ENCODE data around the gene TACC3. TPM values are rescaled to one million over a fixed set of nuclear protein-coding genes. Genes with fewer than 3 reads are reported as not detected.

The TACC3 gene
- total RNA-seq = 134 and 142 TPM in 2 replicates

DNA sequence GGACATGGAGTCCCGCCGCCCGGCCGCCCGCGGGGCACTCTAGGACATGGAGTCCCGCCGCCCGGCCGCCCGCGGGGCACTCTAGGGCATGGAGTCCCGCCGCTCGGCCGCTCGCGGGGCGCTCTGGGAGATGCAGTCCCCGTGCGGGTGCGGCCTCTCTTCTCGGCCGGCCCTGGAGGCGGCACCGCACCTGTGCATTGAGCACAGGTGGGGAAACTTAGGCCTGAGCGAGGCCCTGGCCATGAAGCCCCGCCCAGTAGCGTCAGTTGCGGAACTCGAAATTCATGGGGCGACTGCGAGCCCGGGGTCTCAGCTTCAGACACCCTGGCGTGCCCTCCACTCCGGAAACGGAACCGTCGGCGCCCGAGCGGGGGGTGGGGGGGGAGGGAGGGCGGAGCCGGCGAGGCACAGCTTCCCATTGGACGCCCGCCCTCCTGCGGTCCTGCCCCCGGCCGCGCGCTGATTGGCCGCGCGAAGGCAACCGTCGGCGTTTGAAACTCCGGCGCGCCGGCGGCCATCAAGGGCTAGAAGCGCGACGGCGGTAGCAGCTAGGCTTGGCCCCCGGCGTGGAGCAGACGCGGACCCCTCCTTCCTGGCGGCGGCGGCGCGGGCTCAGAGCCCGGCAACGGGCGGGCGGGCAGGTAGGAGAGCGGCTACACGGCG is at the start of gene TACC3, which contains the start of gene TMEM129:
Gene TACC3, plus strand, starts transcription at position 519 of the 663 bp plus-strand sequence. CDS start 1,901 bp downstream, outside the sequence.
Gene TMEM129, minus strand, starts transcription at position 321 of the 663 bp plus-strand sequence. CDS start 486 bp downstream, outside the sequence.
- peak; percentile 98 for DNase-seq
- H3K9me3 Mint-ChIP-seq = no peaks in the 10 kb centered on the region
- peak within 1 kb of the TSS; percentile 99 for H3K27ac Mint-ChIP-seq
- intact Hi-C loops (cut with micrococcal nuclease) = loop anchor here (1.0 to 5.0 kb wide), 4 partner anchors 9 to 746 kb away; partner anchors contain the start of genes LETM1, RNF4, SLBP and UVSSA
- peaks cover 45% of the 10 kb centered on the region for H3K36me3 Mint-ChIP-seq (ENCODE audit: low read depth)
- H3K4me1 Mint-ChIP-seq = peaks cover 40% of the 10 kb centered on the region
- peak within 1 kb of the TSS; percentile 98 for H3K4me3 Mint-ChIP-seq
- no peaks in the 10 kb centered on the region for H3K27me3 Mint-ChIP-seq

GRCh38 chr4:1673671-1674070 is 47.6 kb upstream of the TACC3 start:
- Mint-ChIP-seq H3K27ac (no peak overlapping the region), H3K9me3 (no peaks in the 10 kb centered on the region), H3K4me1 (no peaks in the 10 kb centered on the region), H3K36me3 (ENCODE audit: low read depth) (no peaks in the 10 kb centered on the region), H3K4me3 (no peak overlapping the region), H3K27me3 (no peaks in the 10 kb centered on the region)
- intact Hi-C loops (cut with micrococcal nuclease) = no loop called here
- no peak for DNase-seq

- H3K27ac Mint-ChIP-seq = no peak overlapping the region
- H3K4me1 Mint-ChIP-seq = no peaks in the 10 kb centered on the region
- H3K4me3 Mint-ChIP-seq = no peak overlapping the region
- no peak for DNase-seq
- intact Hi-C loops (cut with micrococcal nuclease) = no loop called here
- no peaks in the 10 kb centered on the region for H3K36me3 Mint-ChIP-seq (ENCODE audit: low read depth)
- no peaks in the 10 kb centered on the region for H3K9me3 Mint-ChIP-seq
- H3K27me3 Mint-ChIP-seq = no peaks in the 10 kb centered on the region
These were observed 46.6 kb upstream of the TACC3 start for GRCh38 chr4:1674682-1675081.

GRCh38 chr4:1675136-1675801 is 46.1 kb upstream of the TACC3 start:
- no peak overlapping the region for H3K4me3 Mint-ChIP-seq
- no peaks in the 10 kb centered on the region for H3K9me3 Mint-ChIP-seq

DNA sequence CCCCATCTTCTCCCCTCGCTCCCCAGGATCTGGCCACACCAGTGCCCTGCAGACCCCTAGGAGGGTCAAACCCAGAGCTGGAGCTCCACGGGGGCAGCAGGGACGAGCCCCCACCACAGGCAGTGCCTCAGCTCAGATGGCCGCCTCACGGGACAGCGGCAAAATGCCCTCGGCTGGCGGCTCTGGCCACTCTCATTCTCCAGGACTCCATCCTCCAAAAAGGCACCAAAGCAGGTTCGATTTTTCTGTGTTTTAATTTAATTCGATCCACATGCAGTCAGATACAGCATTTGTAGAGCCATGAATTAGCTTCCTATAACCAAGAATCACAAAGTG is 45.6 kb upstream of the TACC3 start:
- H3K9me3 Mint-ChIP-seq = no peaks in the 10 kb centered on the region
- H3K4me3 Mint-ChIP-seq = no peak overlapping the region
- intact Hi-C loops (cut with micrococcal nuclease) = no loop called here

More at GRCh38 chr4:1675136-1675801, 46.1 kb upstream of the TACC3 start:
- intact Hi-C loops (cut with micrococcal nuclease) = no loop called here
- no peaks in the 10 kb centered on the region for H3K36me3 Mint-ChIP-seq (ENCODE audit: low read depth)
- no peaks in the 10 kb centered on the region for H3K27me3 Mint-ChIP-seq
- no peak for DNase-seq
- H3K4me1 Mint-ChIP-seq = no peaks in the 10 kb centered on the region
- no peak overlapping the region for H3K27ac Mint-ChIP-seq

GRCh38 chr4:1676605-1677525 is 44.5 kb upstream of the TACC3 start:
- Mint-ChIP-seq H3K4me1 (no peaks in the 10 kb centered on the region), H3K4me3 (no peak overlapping the region), H3K27ac (no peak overlapping the region), H3K9me3 (no peaks in the 10 kb centered on the region), H3K27me3 (peaks cover 2% of the 10 kb centered on the region), H3K36me3 (ENCODE audit: low read depth) (no peaks in the 10 kb centered on the region)
- DNase-seq = no peak
- intact Hi-C loops (cut with micrococcal nuclease) = no loop called here

More for the DNA sequence above, 45.6 kb upstream of the TACC3 start:
- Mint-ChIP-seq H3K27me3 (peaks cover 2% of the 10 kb centered on the region), H3K36me3 (ENCODE audit: low read depth) (no peaks in the 10 kb centered on the region), H3K4me1 (no peaks in the 10 kb centered on the region), H3K27ac (no peak overlapping the region)
- DNase-seq = no peak

- intact Hi-C loops (cut with micrococcal nuclease) = no loop called here
- Mint-ChIP-seq H3K4me1 (peaks cover 9% of the 10 kb centered on the region), H3K27me3 (peaks cover 2% of the 10 kb centered on the region), H3K9me3 (no peaks in the 10 kb centered on the region), H3K4me3 (no peak overlapping the region), H3K27ac (no peak overlapping the region), H3K36me3 (ENCODE audit: low read depth) (no peaks in the 10 kb centered on the region)
- DNase-seq = no peak
These were observed 43.1 kb upstream of the TACC3 start for GRCh38 chr4:1678244-1678643.

GRCh38 chr4:1682860-1683259 is 38.5 kb upstream of the TACC3 start:
- intact Hi-C loops (cut with micrococcal nuclease) = loop anchor here (5.0 kb wide), 1 partner anchor 436 kb away; the partner anchor contains the start of gene CTBP1

GRCh38 chr4:1683261-1683735 is 38.0 kb upstream of the TACC3 start:
- peak overlapping the region; percentile 83 for H3K4me3 Mint-ChIP-seq
- H3K27me3 Mint-ChIP-seq = peaks cover 2% of the 10 kb centered on the region
- DNase-seq = no peak
- no peaks in the 10 kb centered on the region for H3K9me3 Mint-ChIP-seq
- H3K36me3 Mint-ChIP-seq (ENCODE audit: low read depth) = peaks cover 3% of the 10 kb centered on the region
- intact Hi-C loops (cut with micrococcal nuclease) = loop anchor here (5.0 kb wide), 1 partner anchor 436 kb away; the partner anchor contains the start of gene CTBP1
- peak overlapping the region; percentile 88 for H3K27ac Mint-ChIP-seq
- peaks cover 12% of the 10 kb centered on the region for H3K4me1 Mint-ChIP-seq

More at GRCh38 chr4:1682860-1683259, 38.5 kb upstream of the TACC3 start:
- DNase-seq = no peak
- H3K4me1 Mint-ChIP-seq = peaks cover 12% of the 10 kb centered on the region
- peaks cover 3% of the 10 kb centered on the region for H3K36me3 Mint-ChIP-seq (ENCODE audit: low read depth)
- H3K27ac Mint-ChIP-seq = peak overlapping the region; percentile 88
- H3K9me3 Mint-ChIP-seq = no peaks in the 10 kb centered on the region
- H3K27me3 Mint-ChIP-seq = peaks cover 2% of the 10 kb centered on the region
- H3K4me3 Mint-ChIP-seq = peak overlapping the region; percentile 83

DNA sequence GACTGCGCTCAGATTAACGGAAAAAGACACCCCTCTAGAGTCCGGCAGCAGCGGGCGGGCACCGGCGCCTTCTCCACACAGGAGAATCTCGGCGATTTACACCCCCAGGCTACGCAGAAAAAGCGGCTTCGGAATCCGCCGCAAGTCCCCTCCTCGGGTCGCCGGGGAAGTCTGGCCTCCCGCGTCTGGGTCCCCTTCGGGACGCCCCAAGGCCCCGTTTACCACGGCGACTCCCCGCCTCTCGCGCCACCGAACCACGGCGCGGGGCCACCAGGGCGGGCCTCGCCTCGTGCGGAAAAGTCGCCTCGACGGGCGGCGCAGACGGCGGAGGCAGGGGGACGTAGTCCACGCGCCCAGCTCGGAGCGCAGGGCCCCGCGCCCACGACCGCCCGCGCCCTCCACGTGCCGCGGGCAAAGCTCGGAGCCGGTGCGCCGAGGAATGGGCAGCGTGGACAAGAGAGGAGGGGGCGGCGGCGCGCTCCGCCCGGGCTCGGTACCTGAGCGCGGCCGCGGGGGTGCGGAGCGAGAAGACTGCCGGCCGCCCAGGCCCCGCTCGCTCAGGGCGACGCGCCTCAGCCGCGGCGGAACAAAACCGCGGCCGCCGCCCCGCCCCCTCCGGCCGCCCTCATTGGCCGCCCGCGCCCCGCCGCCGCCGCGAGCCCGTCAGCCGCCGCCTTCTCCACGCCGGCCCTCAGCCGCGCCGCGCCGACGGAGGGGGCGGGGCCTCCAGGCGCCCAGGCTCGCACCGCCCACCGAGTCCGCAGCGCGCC is 37.4 kb upstream of the TACC3 start, which contains the start of gene FAM53A:
Gene FAM53A, minus strand, starts transcription at position 578 of the 770 bp plus-strand sequence. CDS start 15,572 bp downstream, outside the sequence.
- Mint-ChIP-seq H3K27ac (peak within 1 kb of the TSS; percentile 88), H3K4me1 (peaks cover 12% of the 10 kb centered on the region), H3K9me3 (no peaks in the 10 kb centered on the region), H3K27me3 (peaks cover 2% of the 10 kb centered on the region), H3K36me3 (ENCODE audit: low read depth) (peaks cover 5% of the 10 kb centered on the region), H3K4me3 (peak within 1 kb of the TSS; percentile 83)
- no peak for DNase-seq
- intact Hi-C loops (cut with micrococcal nuclease) = loop anchor here (1.0 to 5.0 kb wide), 3 partner anchors 28 to 437 kb away; partner anchors contain the start of genes CTBP1 and SLBP

DNA sequence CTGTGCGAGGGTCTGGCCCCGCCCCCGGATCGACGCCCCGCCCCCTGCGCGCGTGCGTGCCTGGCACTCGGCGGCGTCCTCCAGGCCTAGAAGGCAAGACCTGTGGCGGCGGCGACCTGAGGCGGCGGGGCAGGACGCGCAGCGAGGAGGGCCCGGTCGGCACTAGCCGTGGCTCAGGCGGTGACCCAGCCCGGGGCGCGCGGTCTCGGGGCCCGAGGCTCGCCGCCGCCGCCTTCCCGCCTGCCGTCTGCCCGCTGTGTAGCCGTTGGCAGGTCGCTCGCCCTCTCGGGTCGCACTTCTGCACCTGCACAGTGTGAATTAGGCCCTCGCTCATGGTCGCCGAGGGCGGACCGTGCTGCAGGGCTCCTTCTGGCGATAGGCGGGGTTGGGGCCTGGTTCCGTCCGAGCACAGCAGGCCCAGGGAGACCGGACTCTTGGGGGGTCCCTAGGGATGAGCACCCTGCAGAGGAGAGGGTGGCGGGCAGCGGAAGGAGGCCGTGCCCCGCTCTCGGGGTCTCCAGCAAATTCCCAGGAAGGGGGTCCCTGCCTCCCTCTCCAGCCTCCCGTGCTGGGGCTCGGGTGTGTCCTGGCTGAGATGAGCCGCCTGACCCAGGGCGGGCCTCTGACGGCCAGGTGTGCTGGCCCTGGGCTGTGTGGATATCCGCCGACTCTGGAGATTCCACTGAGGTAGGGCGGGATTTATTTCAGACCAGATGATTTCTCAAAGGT is 36.7 kb upstream of the TACC3 start:
- Mint-ChIP-seq H3K27ac (no peak overlapping the region), H3K4me3 (peak overlapping the region; percentile 51), H3K4me1 (peaks cover 12% of the 10 kb centered on the region), H3K36me3 (ENCODE audit: low read depth) (peaks cover 9% of the 10 kb centered on the region), H3K9me3 (no peaks in the 10 kb centered on the region), H3K27me3 (peaks cover 2% of the 10 kb centered on the region)
- intact Hi-C loops (cut with micrococcal nuclease) = loop anchor here (1.0 to 5.0 kb wide), 3 partner anchors 28 to 437 kb away; partner anchors contain the start of genes CTBP1 and SLBP
- peak; percentile 99 for DNase-seq

Data from activated CD4-positive, alpha-beta T cell treated with anti-CD3 and anti-CD28 coated beads, Interleukin-2, amount 10 ng/mL, durations not matched to agents 24 days and 14 days (primary cell).